Epidermal melanocyte (primary cell): Measurements from ENCODE around the gene MXRA8.

Experiments used
- DNase-seq: peaks from one replicate; pipeline ENCODE4 v3.0.0; 2011; ENCODE audit warnings: low spot score; ENCODE audit not compliant: insufficient read length

Gene MXRA8

GRCh38 chr1:1366699-1367066 lies 8.3 kb upstream of the MXRA8 start:
- no peak for DNase-seq

- DNase-seq = no peak
Measured at GRCh38 chr1:1365875-1366698, 7.7 kb upstream of the MXRA8 start.

GRCh38 chr1:1364266-1364665 lies 5.9 kb upstream of the MXRA8 start:
- DNase-seq = no peak

GRCh38 chr1:1361982-1362423 lies 3.6 kb upstream of the MXRA8 start:
- DNase-seq = peak; percentile 76

GRCh38 chr1:1361233-1361981 lies 3.1 kb upstream of the MXRA8 start:
- no peak for DNase-seq

GRCh38 chr1:1360506-1361169 lies 2.3 kb upstream of the MXRA8 start:
- DNase-seq = peak; percentile 79

GRCh38 chr1:1359664-1360468 lies 1.5 kb upstream of the MXRA8 start:
- no peak for DNase-seq

- DNase-seq = no peak
Measured at GRCh38 chr1:1359308-1359663, 931 bp upstream of the MXRA8 start.

- no peak for DNase-seq
Measured at GRCh38 chr1:1357871-1358432, 403 bp downstream of the MXRA8 start.

GRCh38 chr1:1356796-1357401 lies 1.5 kb downstream of the MXRA8 start:
- no peak for DNase-seq

GRCh38 chr1:1356166-1356795 lies 2.1 kb downstream of the MXRA8 start:
- DNase-seq = no peak

GRCh38 chr1:1355416-1355815 lies 2.9 kb downstream of the MXRA8 start:
- DNase-seq = no peak

- DNase-seq = no peak
Measured at GRCh38 chr1:1354271-1355247, 3.8 kb downstream of the MXRA8 start.

- no peak for DNase-seq
Measured at GRCh38 chr1:1353389-1354151, 4.8 kb downstream of the MXRA8 start.

- no peak for DNase-seq
Measured at GRCh38 chr1:1352786-1353388, 5.5 kb downstream of the MXRA8 start.

GRCh38 chr1:1351511-1352427 lies 6.6 kb downstream of the MXRA8 start:
- DNase-seq = no peak
